GM12878 (cell line): Measurements from ENCODE around the gene COL24A1. TPM values are rescaled to one million over a fixed set of nuclear protein-coding genes. Genes with fewer than 3 reads are reported as not detected.

ENCODE experiments used
- ATAC-seq: fragments of 200-7000 bp; cut with Tn5 transposase; 3 replicates; pipeline ENCODE4 v1.9.1; 2020; ENCODE audit warnings: mild to moderate bottlenecking, moderate library complexity
- BruUV-seq: library from RNA; stranded (reverse); fragments of 400-500 nt; replicated peaks from 2 replicates; lab custom pipeline; 2021; lab: Mats Ljungman, UMichigan
- CTCF ChIA-PET: fragments of 300-600 bp; sonication (Branson Sonifier 250); formaldehyde crosslinking; extraction: SDS; loops from one replicate; lab custom pipeline; 2021; ENCODE audit warnings: inconsistent platforms; lab: Yijun Ruan, JAX
- POLR2A ChIA-PET: fragments of 350-600 bp; formaldehyde crosslinking; extraction: SDS; loops from one replicate; lab custom pipeline; 2021; ENCODE audit warnings: inconsistent platforms; lab: Charles Lee
- RAD21 ChIA-PET: fragments of 300-600 bp; sonication (Branson Sonifier 250); formaldehyde crosslinking; loops from one replicate; lab custom pipeline; 2023; ENCODE audit warnings: antibody characterized with exemption; ENCODE audit not compliant: unreplicated experiment; lab: Charles Lee
- SMC1A ChIA-PET: fragments of 300-600 bp; sonication (Branson Sonifier 250); formaldehyde crosslinking; loops from one replicate; lab custom pipeline; 2023; ENCODE audit not compliant: unreplicated experiment, uncharacterized antibody; lab: Charles Lee
- DNase-seq: peaks from one replicate; pipeline ENCODE4 v3.0.0-alpha.2; 2011; ENCODE audit warnings: low read depth, low spot score
- FAIRE-seq: peaks from 3 replicates; lab custom pipeline; 2011; peaks lifted over from hg19 to GRCh38; lab: Jason Lieb, UNC
- H2AFZ ChIP-seq: 2 replicates; pipeline ENCODE4 v1.6.0; 2011; ENCODE audit warnings: low read depth, low read length, control low read depth; ENCODE audit not compliant: control insufficient read depth
- H3K27ac ChIP-seq: 2 replicates; pipeline ENCODE4 v1.5.1; 2011; ENCODE audit warnings: control low read depth; ENCODE audit not compliant: control insufficient read depth, insufficient read depth
- H3K27me3 ChIP-seq, 2 experiments: replicated peaks in 1 of 2; 2 replicates each; pipeline versions ENCODE4 v1.6.0 to v1.6.1; 2011; ENCODE audit warnings: low read length in 1 of 2; ENCODE audit not compliant: control insufficient read depth in 2 of 2, insufficient read depth in 2 of 2
- H3K36me3 ChIP-seq, 2 experiments: 2 replicates each; pipeline ENCODE4 v1.5.1; 2011; ENCODE audit warnings: low read length in 1 of 2; ENCODE audit not compliant: control insufficient read depth in 2 of 2, insufficient read depth in 2 of 2
- H3K4me1 ChIP-seq: 2 replicates; pipeline ENCODE4 v1.6.1; 2011; ENCODE audit warnings: mild to moderate bottlenecking, low read length, moderate library complexity, mixed read lengths; ENCODE audit not compliant: control insufficient read depth, insufficient read depth
- H3K4me2 ChIP-seq: 2 replicates; pipeline ENCODE4 v1.6.0; 2011; ENCODE audit warnings: control low read depth; ENCODE audit not compliant: control insufficient read depth, insufficient read depth
- H3K4me3 ChIP-seq: fragments of 200-600 bp; sonication (generic); 2 replicates; pipeline ENCODE4 v1.5.1; 2016
- H3K79me2 ChIP-seq: 2 replicates; pipeline ENCODE4 v1.6.0; 2011; ENCODE audit warnings: low read length; ENCODE audit not compliant: control insufficient read depth, insufficient read depth
- H3K9ac ChIP-seq: 2 replicates; pipeline ENCODE4 v1.8.0; 2011; ENCODE audit warnings: low read length, control low read depth, mixed read lengths; ENCODE audit not compliant: control insufficient read depth, insufficient read depth
- H3K9me3 ChIP-seq: replicated peaks from 3 replicates; pipeline ENCODE4 v1.5.1; 2011; ENCODE audit warnings: mild to moderate bottlenecking, low read length; ENCODE audit not compliant: control insufficient read depth, insufficient read depth
- H4K20me1 ChIP-seq: 2 replicates; pipeline ENCODE4 v1.6.0; 2011; ENCODE audit not compliant: control insufficient read depth, insufficient read depth
- CEBPZ ChIP-seq: fragments of 150-350 bp; IDR thresholded peaks from 2 replicates; pipeline ENCODE4 v1.6.1; 2016; ENCODE audit warnings: low read depth, low read length
- CTCF ChIP-seq, 3 experiments: IDR thresholded peaks in 2 of 3; conservative IDR thresholded peaks in 1 of 3; 2 replicates each; pipeline ENCODE4 v1.5.1; 2011; ENCODE audit warnings: low read depth in 3 of 3, low read length in 3 of 3, mild to moderate bottlenecking in 3 of 3, control low read depth in 2 of 3, moderate library complexity in 2 of 3, inconsistent platforms in 1 of 3, mixed read lengths in 1 of 3; ENCODE audit not compliant: control insufficient read depth in 2 of 3, insufficient read depth in 1 of 3; ENCODE audit errors: extremely low read depth in 1 of 3
- E2F8 ChIP-seq: fragments of 450-650 bp; IDR thresholded peaks from 2 replicates; pipeline ENCODE4 v1.6.1; 2018; ENCODE audit warnings: mild to moderate bottlenecking, low read depth, moderate library complexity; ENCODE audit not compliant: partially characterized antibody
- GABPA ChIP-seq: IDR thresholded peaks from 2 replicates; pipeline ENCODE4 v1.6.1; 2014; ENCODE audit warnings: antibody characterized with exemption, low read depth, mild to moderate bottlenecking, inconsistent platforms
- IKZF2 ChIP-seq, 2 experiments: fragments of 450-650 bp; IDR thresholded peaks; 2 replicates each; pipeline ENCODE4 v1.6.1; 2017; ENCODE audit warnings: mild to moderate bottlenecking in 2 of 2, moderate library complexity in 2 of 2
- JUNB ChIP-seq: IDR thresholded peaks from 2 replicates; pipeline ENCODE4 v1.6.1; 2016; ENCODE audit warnings: antibody characterized with exemption, mild to moderate bottlenecking
- POLR2AphosphoS2 ChIP-seq: IDR thresholded peaks from 2 replicates; pipeline ENCODE4 v1.6.1; 2011; ENCODE audit warnings: low read depth, mild to moderate bottlenecking, low read length, improper control_type of control experiment, moderate library complexity
- REST ChIP-seq: IDR thresholded peaks from 2 replicates; pipeline ENCODE4 v1.6.1; 2012; ENCODE audit warnings: mild to moderate bottlenecking, low read depth, low read length
- SMARCA5 ChIP-seq: fragments of 450-650 bp; IDR thresholded peaks from 2 replicates; pipeline ENCODE4 v1.6.1; 2017; ENCODE audit warnings: mild to moderate bottlenecking
- in situ Hi-C: fragments of 300-500 bp; cut with MboI; formaldehyde crosslinking; loops from 9 replicates; pipeline ENCODE4 v1.14.3; 2018; ENCODE audit warnings: mixed read lengths
- intact Hi-C: fragments of 100-400 bp; cut with micrococcal nuclease; formaldehyde crosslinking; loops from one replicate; pipeline ENCODE4 v1.14.2; 2022; ENCODE audit not compliant: unreplicated experiment
- polyA plus RNA-seq, 11 experiments: library from polyadenylated mRNA; depleted of rRNA in 4 of 11; unstranded in 6 of 11; stranded (reverse) in 5 of 11; fragments of >200 nt; fragmentation: Nextera tagmentation in 4 of 11; fragmentation: Illumina TruSeq in 1 of 11; extraction: Ambion mirVana in 4 of 11; extraction: Trizol in 1 of 11; gene quantifications; 1 replicate in 1 of 11; 2 replicates in 10 of 11; pipeline versions ENCODE4 v1.2.1 to v1.2.3, GENCODE V29; 2011 to 2016; ENCODE audit warnings: inconsistent platforms in 2 of 11, missing spikeins in 2 of 11, low read depth in 1 of 11
- total RNA-seq, 4 experiments: library from RNA; depleted of rRNA in 3 of 4; stranded (reverse); fragments of >200 nt in 3 of 4; fragmentation: Illumina TruSeq in 1 of 4; extraction: Trizol in 1 of 4; gene quantifications; 2 replicates each; pipeline versions ENCODE4 v1.2.1 to v1.2.3, GENCODE V29; 2013 to 2021

Gene COL24A1
- total and polyA plus RNA-seq, 10 of the 15 experiments (the other 5 are each of a cell fraction or from before 2014, with no cell fraction given), result 0.19 to 4.1 (median 2.0) TPM

GRCh38 chr1:86084998-86085397, 71.6 kb downstream of the COL24A1 start (continued):
- TF ChIP-seq E2F8 (no peak), JUNB (no peak), CEBPZ (no peak)

GRCh38 chr1:86082183-86082582, 74.4 kb downstream of the COL24A1 start:
- no peaks in the 10 kb centered on the region for H3K27me3 ChIP-seq
- H3K4me3 ChIP-seq, result no peak overlapping the region
- ChIA-PET SMC1A (no interaction called here), POLR2A (no interaction called here), RAD21 (no interaction called here), CTCF (no interaction called here)
- peak; percentile 42; the same call in 2 of the 3 replicates for ATAC-seq
- H3K4me1 ChIP-seq, result 0 out of 2 replicates have a peak, but pooled peaks cover 3% of the 10 kb centered on the region
- no peak for TF ChIP-seq POLR2AphosphoS2
- TF ChIP-seq REST, result no peak
- TF ChIP-seq GABPA, result no peak
- TF ChIP-seq IKZF2 (IDR thresholded peaks at IDR 0.05), result no peak
- peak in 2 of 3 experiments; percentile 13 to 35; a peak in 2 of 6 replicates for TF ChIP-seq CTCF (IDR thresholded peaks at IDR 0.05 in 2 of 3, conservative IDR thresholded peaks at IDR 0.05 in 1 of 3; ENCODE audit: control insufficient read depth in 2 of 3, extremely low read depth in 1 of 3, insufficient read depth in 1 of 3, low read depth in 3 of 3, low read length in 3 of 3)
- no peak for TF ChIP-seq SMARCA5
- no peaks in the 10 kb centered on the region for H4K20me1 ChIP-seq
- H3K4me2 ChIP-seq, result no peak overlapping the region
- no peaks in the 10 kb centered on the region for H3K36me3 ChIP-seq
- H3K9me3 ChIP-seq, result no peaks in the 10 kb centered on the region
- H3K9ac ChIP-seq, result no peak overlapping the region
- peak; percentile 57 for FAIRE-seq
- H3K27ac ChIP-seq, result no peak overlapping the region
- no TSS peak for BruUV-seq
- in situ Hi-C loops (no loop called here), intact Hi-C loops (no loop called here)
- no peaks in the 10 kb centered on the region for H3K79me2 ChIP-seq
- H2AFZ ChIP-seq, result no peak overlapping the region
- no peak for DNase-seq
